SKM-1 treated with dmso at 0.1 percent for 144 hours (cell line): ENCODE results near the gene MYL9.

ENCODE experiments used
- DNase-seq: peaks from one replicate; lab custom pipeline; 2025; ENCODE audit not compliant: unreplicated experiment; lab: John Stamatoyannopoulos, UW

Gene MYL9

DNA sequence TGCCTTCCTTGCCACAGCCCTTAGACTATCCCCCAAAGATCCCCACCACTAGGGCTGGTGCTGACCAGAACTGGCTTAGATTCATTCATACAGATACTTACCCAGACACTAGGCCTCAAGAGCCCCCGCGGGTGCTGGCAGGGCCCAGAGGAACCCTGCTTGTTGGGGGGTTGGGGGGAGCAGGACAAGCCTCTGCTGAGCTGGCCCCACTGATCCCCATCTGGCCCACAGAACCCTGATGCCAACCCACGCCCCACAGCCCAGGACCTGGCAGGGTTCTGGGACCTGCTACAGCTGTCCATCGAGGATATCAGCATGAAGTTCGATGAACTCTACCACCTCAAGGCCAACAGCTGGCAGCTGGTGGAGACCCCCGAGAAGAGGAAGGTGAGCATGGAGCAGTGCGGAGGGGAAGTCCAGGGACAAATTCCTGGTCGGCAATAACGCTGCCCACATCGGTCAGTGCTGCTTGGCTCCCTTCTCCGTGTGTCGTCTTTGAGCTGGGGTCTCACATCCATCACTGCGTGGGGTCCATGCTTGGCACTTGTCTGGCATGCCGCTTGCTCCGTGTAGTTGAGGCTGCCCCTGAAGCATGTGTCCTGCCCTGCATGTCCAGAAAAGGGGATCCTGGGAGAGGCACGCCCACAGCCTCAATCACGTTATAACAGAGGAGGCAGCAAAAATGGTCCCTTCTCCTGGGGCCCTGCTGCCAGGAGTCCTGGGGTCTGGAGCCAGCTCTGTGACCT lies 15.5 kb upstream of the MYL9 start:
- no peak for DNase-seq

GRCh38 chr20:36526521-36527011 lies 14.8 kb upstream of the MYL9 start:
- no peak for DNase-seq

DNA sequence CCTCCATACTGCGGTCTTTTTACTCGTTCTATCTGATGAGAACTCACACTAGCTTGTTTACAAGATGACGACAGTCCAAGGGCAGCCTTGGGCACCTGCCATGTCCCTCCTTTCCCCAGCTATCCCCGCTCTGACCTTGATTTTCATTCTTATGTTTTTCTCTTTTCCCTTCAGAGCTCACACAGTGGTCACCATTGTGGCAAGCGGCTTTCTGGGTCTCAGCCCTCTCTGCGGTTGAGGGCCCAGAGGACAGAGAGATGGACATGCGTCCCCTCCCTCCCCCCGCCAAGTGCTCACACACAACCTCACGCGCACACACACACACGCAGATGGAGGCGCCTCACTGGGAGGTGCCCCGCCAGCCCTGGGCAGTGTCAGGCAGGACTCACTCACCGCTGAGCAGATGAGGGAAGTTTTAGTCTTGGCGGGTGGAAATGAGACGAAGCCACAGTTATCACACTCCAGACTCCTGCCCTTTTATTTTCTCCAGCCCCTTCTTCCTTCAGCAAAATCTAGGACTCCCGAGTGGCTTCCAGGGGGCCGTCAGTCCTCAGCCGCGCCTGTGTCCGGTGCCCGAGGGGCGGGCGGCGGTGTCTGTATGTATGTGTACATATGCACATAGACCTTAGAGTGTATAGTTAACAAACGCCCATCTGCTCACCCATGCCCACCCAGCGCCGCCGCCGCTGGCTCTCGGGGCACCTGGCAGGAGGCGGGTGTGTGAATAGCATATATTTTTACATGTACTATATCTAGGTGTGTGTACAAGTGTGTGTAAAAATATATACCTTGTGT lies 13.8 kb upstream of the MYL9 start:
- DNase-seq: no peak

DNA sequence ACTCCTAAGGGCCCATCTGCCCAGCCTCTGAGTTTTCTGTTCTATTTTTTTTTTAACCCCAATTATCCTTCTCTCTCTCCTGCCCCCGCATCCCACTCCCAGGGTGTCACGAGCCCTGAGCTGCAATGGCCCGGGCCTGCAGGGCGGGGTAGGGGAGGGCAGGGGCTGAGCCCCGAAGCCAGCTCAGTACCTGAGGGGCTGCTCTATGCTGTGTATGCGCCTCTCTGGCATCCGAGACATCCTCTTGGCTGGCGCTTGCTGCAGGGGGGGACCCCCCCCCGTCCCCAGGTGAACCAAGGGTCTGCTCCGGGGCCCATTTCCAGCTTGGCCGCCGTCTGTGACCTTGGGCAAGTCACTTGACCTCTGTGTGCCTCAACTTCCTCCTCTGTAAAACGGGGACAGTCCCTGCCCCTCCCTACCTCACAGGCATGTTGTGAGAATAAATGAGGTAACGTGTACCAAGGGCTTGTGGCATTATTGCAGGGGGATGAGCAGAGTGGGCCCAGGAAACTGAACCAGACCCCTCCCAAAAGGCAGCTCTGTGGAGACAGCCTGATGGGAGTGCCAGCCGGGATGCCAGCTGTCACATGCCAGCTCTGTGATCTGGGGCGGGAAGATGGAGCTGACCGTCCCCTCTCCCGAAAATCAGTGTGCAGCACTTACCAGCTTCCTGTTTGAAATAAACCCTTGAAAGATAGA lies 13.0 kb upstream of the MYL9 start:
- DNase-seq: no peak

- DNase-seq: no peak
Observed at GRCh38 chr20:36528875-36529417, 12.4 kb upstream of the MYL9 start.

DNA sequence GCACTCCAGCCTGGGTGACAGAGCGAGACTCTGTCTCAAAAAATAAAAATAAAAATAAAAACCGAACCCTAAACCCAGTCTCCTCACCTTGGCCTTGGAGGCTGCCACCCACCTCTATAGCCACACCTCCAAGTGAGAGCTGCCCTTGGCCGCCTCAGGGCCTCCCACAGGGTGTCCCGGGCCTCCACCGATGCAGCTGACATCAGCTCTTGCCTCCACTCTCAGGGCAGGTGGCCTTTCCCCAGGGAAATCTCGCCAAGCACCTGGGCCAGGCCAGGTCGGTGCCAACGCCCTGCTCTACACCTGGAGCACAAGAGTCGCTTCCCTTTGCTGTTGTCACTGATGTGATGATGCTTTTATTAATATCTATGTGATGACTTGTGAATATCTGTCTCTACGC lies 8.9 kb upstream of the MYL9 start:
- no peak for DNase-seq

GRCh38 chr20:36532822-36533221 lies 8.5 kb upstream of the MYL9 start:
- no peak for DNase-seq

GRCh38 chr20:36538026-36538722 lies 3.1 kb upstream of the MYL9 start:
- DNase-seq: no peak

DNA sequence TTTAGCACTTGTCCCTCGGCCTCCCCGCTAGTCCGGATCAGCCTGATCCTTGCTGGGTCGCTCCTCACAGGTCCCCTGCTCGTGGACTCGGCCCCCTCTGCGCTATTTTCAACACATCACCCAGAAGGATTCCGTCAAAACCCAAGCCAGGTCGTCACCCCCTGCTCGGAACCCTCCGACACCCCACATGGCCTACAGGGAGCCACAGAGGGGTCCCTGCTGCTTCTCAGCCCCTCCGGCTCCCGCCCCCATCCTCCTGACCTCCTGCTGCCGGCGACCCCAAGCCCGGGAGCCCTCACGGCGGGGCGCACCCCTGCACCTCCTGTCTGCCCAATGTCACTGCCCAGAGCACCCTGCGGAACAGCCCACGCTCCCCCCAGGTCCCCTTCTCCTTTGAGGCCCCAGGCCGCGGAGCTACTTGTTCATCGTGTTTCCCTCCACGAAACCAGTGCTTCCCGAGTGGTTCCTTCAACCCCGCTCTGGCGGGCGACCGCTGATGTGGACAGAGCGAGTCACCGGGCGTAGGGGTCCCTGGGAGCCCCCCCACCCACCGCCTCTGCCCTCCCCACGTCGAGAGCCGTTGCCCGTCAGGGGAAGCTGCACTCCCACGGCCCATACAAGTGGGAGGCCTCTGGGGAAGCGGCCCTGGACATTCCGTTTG lies 638 bp upstream of the MYL9 start:
- DNase-seq: no peak

- no peak for DNase-seq
Observed at GRCh38 chr20:36541768-36542488, 609 bp downstream of the MYL9 start.

GRCh38 chr20:36542516-36543183 lies 1.3 kb downstream of the MYL9 start:
- DNase-seq: no peak

GRCh38 chr20:36543184-36544133 lies 2.1 kb downstream of the MYL9 start:
- no peak for DNase-seq

DNA sequence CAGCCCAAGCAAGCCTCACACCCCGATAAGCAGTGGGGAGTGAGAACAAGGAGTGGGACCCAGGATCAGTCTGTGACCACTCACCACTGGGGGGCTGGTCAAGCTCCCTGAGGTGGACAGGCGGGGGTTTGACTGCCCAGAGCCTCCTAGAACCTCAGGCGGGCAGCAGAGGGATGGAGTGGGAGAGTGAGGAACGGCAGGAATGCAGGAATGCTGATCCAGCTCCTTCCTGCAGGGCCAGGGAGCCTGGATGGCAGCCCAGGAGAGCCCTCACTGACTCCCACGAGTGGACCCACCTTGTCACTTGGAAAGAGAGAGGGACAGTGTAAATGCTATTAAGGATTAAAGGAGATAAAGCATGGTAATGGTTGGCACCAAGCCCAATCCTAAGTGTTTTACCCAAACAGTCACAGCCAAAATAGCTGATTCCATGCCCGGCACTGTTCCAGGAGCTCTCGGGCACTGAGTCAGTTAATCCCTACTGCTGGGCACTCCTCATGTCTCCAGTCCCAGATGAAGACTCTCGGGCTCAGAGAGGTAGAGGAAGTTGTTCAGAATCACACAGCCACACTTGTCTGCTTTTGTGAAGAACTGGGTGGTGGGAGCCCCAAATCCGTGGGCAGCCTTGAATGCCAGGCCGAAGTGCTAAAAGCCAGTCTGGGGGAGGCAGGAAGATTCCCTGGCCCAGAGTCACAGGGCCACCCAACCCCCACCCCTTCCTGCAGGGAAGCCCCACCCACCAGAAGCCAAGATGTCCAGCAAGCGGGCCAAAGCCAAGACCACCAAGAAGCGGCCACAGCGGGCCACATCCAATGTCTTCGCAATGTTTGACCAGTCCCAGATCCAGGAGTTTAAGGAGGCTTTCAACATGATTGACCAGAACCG lies 3.1 kb downstream of the MYL9 start:
- DNase-seq: no peak

GRCh38 chr20:36546111-36546736 lies 4.9 kb downstream of the MYL9 start:
- no peak for DNase-seq

GRCh38 chr20:36547186-36548005 lies 6.1 kb downstream of the MYL9 start:
- no peak for DNase-seq

GRCh38 chr20:36548006-36548315 lies 6.6 kb downstream of the MYL9 start:
- no peak for DNase-seq
